GM12878 (cell line): Measurements from ENCODE around the gene ARHGAP12. TPM values are rescaled to one million over a fixed set of nuclear protein-coding genes. Genes with fewer than 3 reads are reported as not detected.

ENCODE experiments used
- ATAC-seq: fragments of 200-7000 bp; cut with Tn5 transposase; 3 replicates; pipeline ENCODE4 v1.9.1; 2020; ENCODE audit warnings: mild to moderate bottlenecking, moderate library complexity
- BruUV-seq: library from RNA; stranded (reverse); fragments of 400-500 nt; replicated peaks from 2 replicates; lab custom pipeline; 2021; lab: Mats Ljungman, UMichigan
- CTCF ChIA-PET: fragments of 300-600 bp; sonication (Branson Sonifier 250); formaldehyde crosslinking; extraction: SDS; loops from one replicate; lab custom pipeline; 2021; ENCODE audit warnings: inconsistent platforms; lab: Yijun Ruan, JAX
- POLR2A ChIA-PET: fragments of 350-600 bp; formaldehyde crosslinking; extraction: SDS; loops from one replicate; lab custom pipeline; 2021; ENCODE audit warnings: inconsistent platforms; lab: Charles Lee
- RAD21 ChIA-PET: fragments of 300-600 bp; sonication (Branson Sonifier 250); formaldehyde crosslinking; loops from one replicate; lab custom pipeline; 2023; ENCODE audit warnings: antibody characterized with exemption; ENCODE audit not compliant: unreplicated experiment; lab: Charles Lee
- SMC1A ChIA-PET: fragments of 300-600 bp; sonication (Branson Sonifier 250); formaldehyde crosslinking; loops from one replicate; lab custom pipeline; 2023; ENCODE audit not compliant: unreplicated experiment, uncharacterized antibody; lab: Charles Lee
- DNase-seq: peaks from one replicate; pipeline ENCODE4 v3.0.0-alpha.2; 2011; ENCODE audit warnings: low read depth, low spot score
- FAIRE-seq: peaks from 3 replicates; lab custom pipeline; 2011; peaks lifted over from hg19 to GRCh38; lab: Jason Lieb, UNC
- H2AFZ ChIP-seq: 2 replicates; pipeline ENCODE4 v1.6.0; 2011; ENCODE audit warnings: low read depth, low read length, control low read depth; ENCODE audit not compliant: control insufficient read depth
- H3K27ac ChIP-seq: 2 replicates; pipeline ENCODE4 v1.5.1; 2011; ENCODE audit warnings: control low read depth; ENCODE audit not compliant: control insufficient read depth, insufficient read depth
- H3K27me3 ChIP-seq, 2 experiments: replicated peaks in 1 of 2; 2 replicates each; pipeline versions ENCODE4 v1.6.0 to v1.6.1; 2011; ENCODE audit warnings: low read length in 1 of 2; ENCODE audit not compliant: control insufficient read depth in 2 of 2, insufficient read depth in 2 of 2
- H3K36me3 ChIP-seq, 2 experiments: 2 replicates each; pipeline ENCODE4 v1.5.1; 2011; ENCODE audit warnings: low read length in 1 of 2; ENCODE audit not compliant: control insufficient read depth in 2 of 2, insufficient read depth in 2 of 2
- H3K4me1 ChIP-seq: 2 replicates; pipeline ENCODE4 v1.6.1; 2011; ENCODE audit warnings: mild to moderate bottlenecking, low read length, moderate library complexity, mixed read lengths; ENCODE audit not compliant: control insufficient read depth, insufficient read depth
- H3K4me2 ChIP-seq: 2 replicates; pipeline ENCODE4 v1.6.0; 2011; ENCODE audit warnings: control low read depth; ENCODE audit not compliant: control insufficient read depth, insufficient read depth
- H3K4me3 ChIP-seq: fragments of 200-600 bp; sonication (generic); 2 replicates; pipeline ENCODE4 v1.5.1; 2016
- H3K79me2 ChIP-seq: 2 replicates; pipeline ENCODE4 v1.6.0; 2011; ENCODE audit warnings: low read length; ENCODE audit not compliant: control insufficient read depth, insufficient read depth
- H3K9ac ChIP-seq: 2 replicates; pipeline ENCODE4 v1.8.0; 2011; ENCODE audit warnings: low read length, control low read depth, mixed read lengths; ENCODE audit not compliant: control insufficient read depth, insufficient read depth
- H3K9me3 ChIP-seq: replicated peaks from 3 replicates; pipeline ENCODE4 v1.5.1; 2011; ENCODE audit warnings: mild to moderate bottlenecking, low read length; ENCODE audit not compliant: control insufficient read depth, insufficient read depth
- H4K20me1 ChIP-seq: 2 replicates; pipeline ENCODE4 v1.6.0; 2011; ENCODE audit not compliant: control insufficient read depth, insufficient read depth
- HDAC6 ChIP-seq: fragments of 200-600 bp; sonication (generic); IDR thresholded peaks from one replicate; pipeline ENCODE4 v1.8.0; 2017; ENCODE audit warnings: antibody characterized with exemption; ENCODE audit not compliant: unreplicated experiment
- IKZF2 ChIP-seq, 2 experiments: fragments of 450-650 bp; IDR thresholded peaks; 2 replicates each; pipeline ENCODE4 v1.6.1; 2017; ENCODE audit warnings: mild to moderate bottlenecking in 2 of 2, moderate library complexity in 2 of 2
- LARP7 ChIP-seq: fragments of 450-650 bp; IDR thresholded peaks from 2 replicates; pipeline ENCODE4 v1.6.1; 2017; ENCODE audit warnings: mild to moderate bottlenecking
- NFYA ChIP-seq: IDR thresholded peaks from 2 replicates; pipeline ENCODE4 v1.6.1; 2011; ENCODE audit warnings: low read depth, mild to moderate bottlenecking, low read length, improper control_type of control experiment, borderline replicate concordance
- NRF1 ChIP-seq: conservative IDR thresholded peaks from 2 replicates; pipeline ENCODE4 v1.6.1; 2011; ENCODE audit warnings: mild to moderate bottlenecking, low read depth, low read length, improper control_type of control experiment
- RFX5 ChIP-seq: IDR thresholded peaks from 2 replicates; pipeline ENCODE4 v1.6.1; 2011; ENCODE audit warnings: low read depth, low read length, improper control_type of control experiment
- WGBS: methylation state at CpG from one replicate; pipeline ENCODE4 v1.1.6; 2016; ENCODE audit warnings: low lambda C conversion rate; ENCODE audit not compliant: insufficient replicate concordance, insufficient coverage; ENCODE audit errors: missing lambda C conversion rate; 5-methylcytosine and 5-hydroxymethylcytosine counted together
- in situ Hi-C: fragments of 300-500 bp; cut with MboI; formaldehyde crosslinking; loops from 9 replicates; pipeline ENCODE4 v1.14.3; 2018; ENCODE audit warnings: mixed read lengths
- intact Hi-C: fragments of 100-400 bp; cut with micrococcal nuclease; formaldehyde crosslinking; loops from one replicate; pipeline ENCODE4 v1.14.2; 2022; ENCODE audit not compliant: unreplicated experiment
- polyA plus RNA-seq, 11 experiments: library from polyadenylated mRNA; depleted of rRNA in 4 of 11; unstranded in 6 of 11; stranded (reverse) in 5 of 11; fragments of >200 nt; fragmentation: Nextera tagmentation in 4 of 11; fragmentation: Illumina TruSeq in 1 of 11; extraction: Ambion mirVana in 4 of 11; extraction: Trizol in 1 of 11; gene quantifications; 1 replicate in 1 of 11; 2 replicates in 10 of 11; pipeline versions ENCODE4 v1.2.1 to v1.2.3, GENCODE V29; 2011 to 2016; ENCODE audit warnings: inconsistent platforms in 2 of 11, missing spikeins in 2 of 11, low read depth in 1 of 11
- total RNA-seq, 4 experiments: library from RNA; depleted of rRNA in 3 of 4; stranded (reverse); fragments of >200 nt in 3 of 4; fragmentation: Illumina TruSeq in 1 of 4; extraction: Trizol in 1 of 4; gene quantifications; 2 replicates each; pipeline versions ENCODE4 v1.2.1 to v1.2.3, GENCODE V29; 2013 to 2021
- TF ChIP-seq, protein P1 (sequence below): IDR thresholded peaks from 2 replicates; pipeline ENCODE4 v1.6.1; 2012; ENCODE audit warnings: low read depth, low read length, improper control_type of control experiment
- TF ChIP-seq, protein P2 (sequence below): fragments of 450-650 bp; IDR thresholded peaks from 2 replicates; pipeline ENCODE4 v1.6.1; 2016; ENCODE audit warnings: mild to moderate bottlenecking, moderate library complexity, borderline replicate concordance
- TF ChIP-seq, protein P3 (sequence below): fragments of 450-650 bp; formaldehyde crosslinking; IDR thresholded peaks from 2 replicates; pipeline ENCODE4 v1.5.0; 2022; ENCODE audit warnings: mild to moderate bottlenecking, missing genetic modification characterization
- TF ChIP-seq, protein P4 (sequence below): fragments of 450-650 bp; IDR thresholded peaks from 2 replicates; pipeline ENCODE4 v1.6.1; 2016; ENCODE audit warnings: mild to moderate bottlenecking

The ARHGAP12 gene
- total and polyA plus RNA-seq, 10 of the 15 experiments (the other 5 are each of a cell fraction or from before 2014, with no cell fraction given) = 5.4 to 15.6 (median 8.5) TPM

DNA sequence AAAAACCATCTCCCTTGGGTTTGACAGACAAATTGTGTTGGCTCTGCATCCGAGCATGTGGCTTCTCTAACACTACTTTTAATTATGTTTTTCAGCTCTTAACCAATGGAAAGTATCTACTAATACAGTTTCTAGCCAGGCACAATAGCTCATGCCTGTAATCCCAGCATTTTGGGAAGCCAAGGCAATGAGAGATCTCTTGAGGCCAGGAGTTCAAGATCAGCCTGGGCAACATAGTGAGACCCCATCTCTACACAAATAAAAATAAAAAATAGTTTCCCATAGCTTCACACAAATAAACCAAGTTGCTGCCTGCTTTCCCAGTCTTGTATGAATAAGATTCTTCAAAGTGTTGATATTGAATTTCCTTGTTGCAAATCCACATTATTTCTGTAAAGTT lies 13.8 kb upstream of the ARHGAP12 start:
- TF ChIP-seq IKZF2 (IDR thresholded peaks at IDR 0.05) (no peak), LARP7 (no peak), NFYA (no peak), RFX5 (no peak), NRF1 (no peak), HDAC6 (no peak)
- TF ChIP-seq, protein P1, sequence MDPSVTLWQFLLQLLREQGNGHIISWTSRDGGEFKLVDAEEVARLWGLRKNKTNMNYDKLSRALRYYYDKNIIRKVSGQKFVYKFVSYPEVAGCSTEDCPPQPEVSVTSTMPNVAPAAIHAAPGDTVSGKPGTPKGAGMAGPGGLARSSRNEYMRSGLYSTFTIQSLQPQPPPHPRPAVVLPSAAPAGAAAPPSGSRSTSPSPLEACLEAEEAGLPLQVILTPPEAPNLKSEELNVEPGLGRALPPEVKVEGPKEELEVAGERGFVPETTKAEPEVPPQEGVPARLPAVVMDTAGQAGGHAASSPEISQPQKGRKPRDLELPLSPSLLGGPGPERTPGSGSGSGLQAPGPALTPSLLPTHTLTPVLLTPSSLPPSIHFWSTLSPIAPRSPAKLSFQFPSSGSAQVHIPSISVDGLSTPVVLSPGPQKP = no peak
- TF ChIP-seq, protein P2, sequence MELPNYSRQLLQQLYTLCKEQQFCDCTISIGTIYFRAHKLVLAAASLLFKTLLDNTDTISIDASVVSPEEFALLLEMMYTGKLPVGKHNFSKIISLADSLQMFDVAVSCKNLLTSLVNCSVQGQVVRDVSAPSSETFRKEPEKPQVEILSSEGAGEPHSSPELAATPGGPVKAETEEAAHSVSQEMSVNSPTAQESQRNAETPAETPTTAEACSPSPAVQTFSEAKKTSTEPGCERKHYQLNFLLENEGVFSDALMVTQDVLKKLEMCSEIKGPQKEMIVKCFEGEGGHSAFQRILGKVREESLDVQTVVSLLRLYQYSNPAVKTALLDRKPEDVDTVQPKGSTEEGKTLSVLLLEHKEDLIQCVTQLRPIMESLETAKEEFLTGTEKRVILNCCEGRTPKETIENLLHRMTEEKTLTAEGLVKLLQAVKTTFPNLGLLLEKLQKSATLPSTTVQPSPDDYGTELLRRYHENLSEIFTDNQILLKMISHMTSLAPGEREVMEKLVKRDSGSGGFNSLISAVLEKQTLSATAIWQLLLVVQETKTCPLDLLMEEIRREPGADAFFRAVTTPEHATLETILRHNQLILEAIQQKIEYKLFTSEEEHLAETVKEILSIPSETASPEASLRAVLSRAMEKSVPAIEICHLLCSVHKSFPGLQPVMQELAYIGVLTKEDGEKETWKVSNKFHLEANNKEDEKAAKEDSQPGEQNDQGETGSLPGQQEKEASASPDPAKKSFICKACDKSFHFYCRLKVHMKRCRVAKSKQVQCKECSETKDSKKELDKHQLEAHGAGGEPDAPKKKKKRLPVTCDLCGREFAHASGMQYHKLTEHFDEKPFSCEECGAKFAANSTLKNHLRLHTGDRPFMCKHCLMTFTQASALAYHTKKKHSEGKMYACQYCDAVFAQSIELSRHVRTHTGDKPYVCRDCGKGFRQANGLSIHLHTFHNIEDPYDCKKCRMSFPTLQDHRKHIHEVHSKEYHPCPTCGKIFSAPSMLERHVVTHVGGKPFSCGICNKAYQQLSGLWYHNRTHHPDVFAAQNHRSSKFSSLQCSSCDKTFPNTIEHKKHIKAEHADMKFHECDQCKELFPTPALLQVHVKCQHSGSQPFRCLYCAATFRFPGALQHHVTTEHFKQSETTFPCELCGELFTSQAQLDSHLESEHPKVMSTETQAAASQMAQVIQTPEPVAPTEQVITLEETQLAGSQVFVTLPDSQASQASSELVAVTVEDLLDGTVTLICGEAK = no peak
- TF ChIP-seq, protein P3, sequence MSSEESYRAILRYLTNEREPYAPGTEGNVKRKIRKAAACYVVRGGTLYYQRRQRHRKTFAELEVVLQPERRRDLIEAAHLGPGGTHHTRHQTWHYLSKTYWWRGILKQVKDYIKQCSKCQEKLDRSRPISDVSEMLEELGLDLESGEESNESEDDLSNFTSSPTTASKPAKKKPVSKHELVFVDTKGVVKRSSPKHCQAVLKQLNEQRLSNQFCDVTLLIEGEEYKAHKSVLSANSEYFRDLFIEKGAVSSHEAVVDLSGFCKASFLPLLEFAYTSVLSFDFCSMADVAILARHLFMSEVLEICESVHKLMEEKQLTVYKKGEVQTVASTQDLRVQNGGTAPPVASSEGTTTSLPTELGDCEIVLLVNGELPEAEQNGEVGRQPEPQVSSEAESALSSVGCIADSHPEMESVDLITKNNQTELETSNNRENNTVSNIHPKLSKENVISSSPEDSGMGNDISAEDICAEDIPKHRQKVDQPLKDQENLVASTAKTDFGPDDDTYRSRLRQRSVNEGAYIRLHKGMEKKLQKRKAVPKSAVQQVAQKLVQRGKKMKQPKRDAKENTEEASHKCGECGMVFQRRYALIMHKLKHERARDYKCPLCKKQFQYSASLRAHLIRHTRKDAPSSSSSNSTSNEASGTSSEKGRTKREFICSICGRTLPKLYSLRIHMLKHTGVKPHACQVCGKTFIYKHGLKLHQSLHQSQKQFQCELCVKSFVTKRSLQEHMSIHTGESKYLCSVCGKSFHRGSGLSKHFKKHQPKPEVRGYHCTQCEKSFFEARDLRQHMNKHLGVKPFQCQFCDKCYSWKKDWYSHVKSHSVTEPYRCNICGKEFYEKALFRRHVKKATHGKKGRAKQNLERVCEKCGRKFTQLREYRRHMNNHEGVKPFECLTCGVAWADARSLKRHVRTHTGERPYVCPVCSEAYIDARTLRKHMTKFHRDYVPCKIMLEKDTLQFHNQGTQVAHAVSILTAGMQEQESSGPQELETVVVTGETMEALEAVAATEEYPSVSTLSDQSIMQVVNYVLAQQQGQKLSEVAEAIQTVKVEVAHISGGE (CRISPR knock-in tag) = no peak
- TF ChIP-seq, protein P4, sequence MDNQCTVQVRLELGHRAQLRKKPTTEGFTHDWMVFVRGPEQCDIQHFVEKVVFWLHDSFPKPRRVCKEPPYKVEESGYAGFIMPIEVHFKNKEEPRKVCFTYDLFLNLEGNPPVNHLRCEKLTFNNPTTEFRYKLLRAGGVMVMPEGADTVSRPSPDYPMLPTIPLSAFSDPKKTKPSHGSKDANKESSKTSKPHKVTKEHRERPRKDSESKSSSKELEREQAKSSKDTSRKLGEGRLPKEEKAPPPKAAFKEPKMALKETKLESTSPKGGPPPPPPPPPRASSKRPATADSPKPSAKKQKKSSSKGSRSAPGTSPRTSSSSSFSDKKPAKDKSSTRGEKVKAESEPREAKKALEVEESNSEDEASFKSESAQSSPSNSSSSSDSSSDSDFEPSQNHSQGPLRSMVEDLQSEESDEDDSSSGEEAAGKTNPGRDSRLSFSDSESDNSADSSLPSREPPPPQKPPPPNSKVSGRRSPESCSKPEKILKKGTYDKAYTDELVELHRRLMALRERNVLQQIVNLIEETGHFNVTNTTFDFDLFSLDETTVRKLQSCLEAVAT = no peak
- Histone ChIP-seq H3K9ac (no peak overlapping the region), H3K27me3 (no peaks in the 10 kb centered on the region), H3K27ac (no peak overlapping the region), H3K36me3 (no peaks in the 10 kb centered on the region), H3K4me3 (no peak overlapping the region), H3K79me2 (no peaks in the 10 kb centered on the region), H2AFZ (no peak overlapping the region), H4K20me1 (no peaks in the 10 kb centered on the region), H3K4me1 (no peaks in the 10 kb centered on the region), H3K4me2 (no peak overlapping the region), H3K9me3 (no peaks in the 10 kb centered on the region)
- SMC1A ChIA-PET = interaction anchor here (0.8 to 1.4 kb wide), 3 partner anchors 15 to 80 kb away, joined by 4 read pairs; no protein-coding TSS in a partner anchor
- DNase-seq (no peak), ATAC-seq (no peak), FAIRE-seq (no peak)
- CTCF ChIA-PET = interaction anchor here (0.6 to 0.9 kb wide), 2 partner anchors 13 to 80 kb away, joined by 3 read pairs; no protein-coding TSS in a partner anchor
- RAD21 ChIA-PET = interaction anchor here (1.5 kb wide), 1 partner anchor 80 kb away, joined by 3 read pairs; no protein-coding TSS in a partner anchor
- in situ Hi-C loops = no loop called here
- 100% methylated on average over 1 of the region's 1 CpG for WGBS
- POLR2A ChIA-PET = interaction anchor here (2.4 kb wide), 1 partner anchor 12 kb away, joined by 6 read pairs; no protein-coding TSS in a partner anchor
- intact Hi-C loops = loop anchor here (5.0 kb wide), 1 partner anchor 50 kb away; no protein-coding TSS in a partner anchor
- no TSS peak for BruUV-seq
